Endothelial cell of umbilical vein (primary cell): ENCODE results near the gene THBS1. TPM values are rescaled to one million over a fixed set of nuclear protein-coding genes. Genes with fewer than 3 reads are reported as not detected.

Source experiments
- BruUV-seq: library from RNA; stranded (reverse); fragments of 400-500 nt; replicated peaks from 2 replicates; lab custom pipeline; 2021; lab: Mats Ljungman, UMichigan
- CTCF ChIA-PET: fragments of 300-600, 350-600 bp; sonication (Branson Sonifier 250); formaldehyde crosslinking; loops from one replicate; lab custom pipeline; 2021; ENCODE audit warnings: antibody characterized with exemption, inconsistent platforms; lab: Charles Lee
- POLR2A ChIA-PET: fragments of 300-600, 350-600 bp; sonication (Branson Sonifier 250); formaldehyde crosslinking; loops from one replicate; lab custom pipeline; 2021; ENCODE audit warnings: antibody characterized with exemption, inconsistent platforms; lab: Charles Lee
- DNase-seq: peaks from one replicate; pipeline ENCODE4 v3.0.0-alpha.2; 2011; ENCODE audit warnings: low read depth, low spot score
- FAIRE-seq: peaks from 2 replicates; lab custom pipeline; 2011; peaks lifted over from hg19 to GRCh38; lab: Jason Lieb, UNC
- H2AFZ ChIP-seq: 2 replicates; pipeline ENCODE4 v1.6.0; 2012; ENCODE audit warnings: low read depth, low read length, control low read depth, inconsistent platforms
- H3K27ac ChIP-seq: 2 replicates; pipeline ENCODE4 v1.5.1; 2011; ENCODE audit warnings: low read depth, mild to moderate bottlenecking, control low read depth, low read length, moderate library complexity; ENCODE audit not compliant: insufficient read depth
- H3K27me3 ChIP-seq, 2 experiments: 2 replicates each; pipeline versions ENCODE4 v1.6.0 to v1.6.1; 2011; ENCODE audit warnings: low read length in 2 of 2, mixed read lengths in 1 of 2; ENCODE audit not compliant: control insufficient read depth in 2 of 2, insufficient read depth in 2 of 2
- H3K36me3 ChIP-seq, 2 experiments: 2 replicates in 1 of 2; 3 replicates in 1 of 2; pipeline ENCODE4 v1.5.1; 2011; ENCODE audit warnings: low read length in 2 of 2, mild to moderate bottlenecking in 1 of 2, moderate library complexity in 1 of 2; ENCODE audit not compliant: control insufficient read depth in 2 of 2, insufficient read depth in 2 of 2; ENCODE audit errors: extremely low read depth in 1 of 2
- H3K4me1 ChIP-seq: 3 replicates; pipeline ENCODE4 v1.5.1; 2011; ENCODE audit warnings: mild to moderate bottlenecking, low read length; ENCODE audit not compliant: control insufficient read depth, insufficient read depth; ENCODE audit errors: extremely low read depth
- H3K4me2 ChIP-seq: 2 replicates; pipeline ENCODE4 v1.6.1; 2011; ENCODE audit warnings: low read length, control low read depth, mixed read lengths; ENCODE audit not compliant: insufficient read depth
- H3K4me3 ChIP-seq, 3 experiments: fragments of 200-600 bp in 1 of 3; sonication (generic), shearing (Covaris generic) in 1 of 3; replicated peaks in 1 of 3; 2 replicates each; pipeline ENCODE4 v1.5.1; 2011 to 2016; ENCODE audit warnings: control low read depth in 3 of 3, low read length in 3 of 3, mild to moderate bottlenecking in 2 of 3, inconsistent platforms in 1 of 3, low read depth in 1 of 3, moderate library complexity in 1 of 3; ENCODE audit not compliant: insufficient read depth in 1 of 3
- H3K79me2 ChIP-seq: 2 replicates; pipeline ENCODE4 v1.6.0; 2012; ENCODE audit warnings: low read length, inconsistent platforms; ENCODE audit not compliant: control insufficient read depth, insufficient read depth
- H3K9ac ChIP-seq: replicated peaks from 2 replicates; pipeline ENCODE3; 2011; ENCODE audit warnings: low read length, control low read depth; ENCODE audit not compliant: insufficient read depth; ENCODE audit errors: extremely low read depth
- H3K9me1 ChIP-seq: replicated peaks from 3 replicates; pipeline ENCODE4 v1.6.0; 2011; ENCODE audit warnings: mild to moderate bottlenecking, low read length; ENCODE audit not compliant: control insufficient read depth, insufficient read depth; ENCODE audit errors: extremely low read depth
- H3K9me3 ChIP-seq: replicated peaks from 2 replicates; pipeline ENCODE4 v1.5.1; 2012; ENCODE audit warnings: low read length, inconsistent platforms; ENCODE audit not compliant: control insufficient read depth, insufficient read depth
- H4K20me1 ChIP-seq: replicated peaks from 2 replicates; pipeline ENCODE3; 2011; ENCODE audit warnings: mild to moderate bottlenecking, low read length; ENCODE audit not compliant: control insufficient read depth, insufficient read depth; ENCODE audit errors: extremely low read depth
- EZH2 ChIP-seq: IDR thresholded peaks from 2 replicates; pipeline ENCODE4 v1.6.1; 2012; ENCODE audit warnings: borderline replicate concordance, low read depth, mild to moderate bottlenecking, moderate library complexity, low read length, inconsistent platforms; ENCODE audit not compliant: severe bottlenecking
- JUN ChIP-seq: IDR thresholded peaks from 2 replicates; pipeline ENCODE4 v1.6.1; 2011; ENCODE audit warnings: borderline replicate concordance, low read depth; ENCODE audit not compliant: insufficient read length, insufficient read depth
- MYC ChIP-seq: IDR thresholded peaks from one replicate; pipeline ENCODE4 v1.6.1; 2011; ENCODE audit warnings: mild to moderate bottlenecking, low read depth, low read length
- POLR2AphosphoS5 ChIP-seq: IDR thresholded peaks from 2 replicates; pipeline ENCODE4 v1.6.1; 2012; ENCODE audit warnings: low read depth, mild to moderate bottlenecking, control low read depth, low read length, moderate library complexity; ENCODE audit not compliant: insufficient read depth
- dilution Hi-C: fragments of 300-500 bp; cut with MboI; formaldehyde crosslinking; loops from one replicate; pipeline ENCODE4 v1.15.0; 2019; ENCODE audit warnings: low sequenced_read_pairs; ENCODE audit not compliant: extremely low pct_ligation_motif_present
- intact Hi-C: fragments of 100-400 bp; cut with micrococcal nuclease; formaldehyde crosslinking; loops from one replicate; pipeline ENCODE4 v1.10.0; 2022
- polyA plus RNA-seq, 4 experiments: library from polyadenylated mRNA; depleted of rRNA in 3 of 4; stranded (reverse) in 3 of 4; unstranded in 1 of 4; fragments of >200 nt; gene quantifications; 2 replicates each; pipeline versions ENCODE4 v1.2.1 to v1.2.3, GENCODE V29; 2011 to 2012; ENCODE audit warnings: missing spikeins in 1 of 4
- total RNA-seq: library from RNA; stranded (reverse); gene quantifications from 2 replicates; pipeline ENCODE4 v1.2.3, GENCODE V29; 2021
- TF ChIP-seq, protein P1 (sequence below): IDR thresholded peaks from 2 replicates; pipeline ENCODE4 v1.6.1; 2011; ENCODE audit not compliant: insufficient read depth, insufficient read length
- TF ChIP-seq, protein P2 (sequence below), 2 donors: IDR thresholded peaks; 1 replicate in 1 of 2; 2 replicates in 1 of 2; pipeline ENCODE4 v1.5.1; 2011; ENCODE audit warnings: low read length in 2 of 2, mild to moderate bottlenecking in 2 of 2, moderate library complexity in 2 of 2, control low read depth in 1 of 2, inconsistent platforms in 1 of 2, low read depth in 1 of 2; ENCODE audit not compliant: insufficient read depth in 1 of 2; ENCODE audit errors: extremely low read depth in 1 of 2

THBS1 gene
- total and polyA plus RNA-seq, 2 donors (not counting 3 experiments of a cell fraction or from before 2014, with no cell fraction given), result 6,293 to 8,883 TPM

DNA sequence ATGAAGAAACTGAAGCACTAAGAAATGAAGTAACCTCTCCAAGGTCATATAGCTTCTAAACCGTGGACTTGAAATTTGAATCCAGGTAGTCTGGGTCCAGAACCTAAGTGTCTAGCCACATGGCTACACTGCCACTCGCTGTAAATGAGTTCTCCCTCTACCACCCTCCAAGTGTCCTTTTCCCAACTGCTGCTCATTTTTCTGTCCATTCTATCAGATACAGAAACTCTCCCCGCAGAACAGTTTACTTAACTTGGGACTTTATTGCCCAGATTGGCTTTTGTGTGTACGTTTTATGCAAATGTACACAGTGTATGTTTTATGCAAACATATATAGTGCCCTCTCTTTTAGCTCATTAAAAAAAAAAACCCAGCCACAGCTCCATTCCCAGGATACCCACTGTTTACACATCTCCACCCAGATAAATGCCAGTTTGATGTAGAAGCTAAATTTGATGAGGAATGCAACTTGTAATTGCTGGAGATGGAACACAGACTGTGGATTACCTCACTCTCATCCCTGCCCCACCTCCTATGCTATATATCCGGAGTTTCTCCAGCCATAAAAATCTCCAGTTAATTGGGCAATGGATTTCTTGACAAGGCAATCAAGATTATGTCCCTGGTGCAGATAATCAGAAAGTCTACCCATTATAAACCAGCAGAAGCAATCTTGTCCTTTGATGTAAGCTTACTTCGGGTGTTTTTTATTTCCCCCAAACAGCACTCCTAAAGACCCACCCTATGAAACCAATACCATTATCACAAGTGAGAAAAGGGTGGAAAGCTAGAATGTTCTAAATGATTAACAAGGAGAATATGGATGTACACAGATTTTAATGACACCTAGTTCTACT, 42.0 kb downstream of the THBS1 start:
- DNase-seq, result no peak
- no peaks in the 10 kb centered on the region for H3K36me3 ChIP-seq
- ChIA-PET POLR2A (no interaction called here), CTCF (interaction anchor here (0.9 to 6.1 kb wide), 2 partner anchors 9 to 134 kb away, joined by 3 to 49 read pairs; no protein-coding TSS in a partner anchor)
- intact Hi-C loops, result loop anchor here (10.0 kb wide), 1 partner anchor 302 kb away; the partner anchor contains the start of gene GPR176
- peaks cover 32% of the 10 kb centered on the region for H3K4me1 ChIP-seq
- H3K4me2 ChIP-seq, result no peak overlapping the region
- no peaks in the 10 kb centered on the region for H3K9me1 ChIP-seq
- BruUV-seq, result no TSS peak
- TF ChIP-seq JUN, result no peak
- TF ChIP-seq, protein P1, sequence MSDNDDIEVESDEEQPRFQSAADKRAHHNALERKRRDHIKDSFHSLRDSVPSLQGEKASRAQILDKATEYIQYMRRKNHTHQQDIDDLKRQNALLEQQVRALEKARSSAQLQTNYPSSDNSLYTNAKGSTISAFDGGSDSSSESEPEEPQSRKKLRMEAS, result no peak
- no peak for TF ChIP-seq POLR2AphosphoS5
- TF ChIP-seq MYC, result no peak
- no peak for TF ChIP-seq EZH2
- TF ChIP-seq, protein P2, sequence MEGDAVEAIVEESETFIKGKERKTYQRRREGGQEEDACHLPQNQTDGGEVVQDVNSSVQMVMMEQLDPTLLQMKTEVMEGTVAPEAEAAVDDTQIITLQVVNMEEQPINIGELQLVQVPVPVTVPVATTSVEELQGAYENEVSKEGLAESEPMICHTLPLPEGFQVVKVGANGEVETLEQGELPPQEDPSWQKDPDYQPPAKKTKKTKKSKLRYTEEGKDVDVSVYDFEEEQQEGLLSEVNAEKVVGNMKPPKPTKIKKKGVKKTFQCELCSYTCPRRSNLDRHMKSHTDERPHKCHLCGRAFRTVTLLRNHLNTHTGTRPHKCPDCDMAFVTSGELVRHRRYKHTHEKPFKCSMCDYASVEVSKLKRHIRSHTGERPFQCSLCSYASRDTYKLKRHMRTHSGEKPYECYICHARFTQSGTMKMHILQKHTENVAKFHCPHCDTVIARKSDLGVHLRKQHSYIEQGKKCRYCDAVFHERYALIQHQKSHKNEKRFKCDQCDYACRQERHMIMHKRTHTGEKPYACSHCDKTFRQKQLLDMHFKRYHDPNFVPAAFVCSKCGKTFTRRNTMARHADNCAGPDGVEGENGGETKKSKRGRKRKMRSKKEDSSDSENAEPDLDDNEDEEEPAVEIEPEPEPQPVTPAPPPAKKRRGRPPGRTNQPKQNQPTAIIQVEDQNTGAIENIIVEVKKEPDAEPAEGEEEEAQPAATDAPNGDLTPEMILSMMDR (IDR thresholded peaks at IDR 0.05; ENCODE audit: extremely low read depth in 1 of 2, insufficient read depth in 1 of 2, low read depth in 1 of 2, low read length in 2 of 2), result no peak
- H3K4me3 ChIP-seq, result no peak overlapping the region
- dilution Hi-C loops, result no loop called here
- no peaks in the 10 kb centered on the region for H3K9me3 ChIP-seq
- H4K20me1 ChIP-seq, result no peaks in the 10 kb centered on the region
- no peak overlapping the region for H3K9ac ChIP-seq
- no peaks in the 10 kb centered on the region for H3K79me2 ChIP-seq
- H3K27me3 ChIP-seq, result no peaks in the 10 kb centered on the region
- H2AFZ ChIP-seq, result no peak overlapping the region
- H3K27ac ChIP-seq, result no peak overlapping the region
- FAIRE-seq, result no peak
